ENCODE measurements around the gene FCSK. TPM values are rescaled to one million over a fixed set of nuclear protein-coding genes. Genes with fewer than 3 reads are reported as not detected.

FCSK gene
- total RNA-seq, 1 experiment from 2014 or later, result 13.7 TPM

DNA sequence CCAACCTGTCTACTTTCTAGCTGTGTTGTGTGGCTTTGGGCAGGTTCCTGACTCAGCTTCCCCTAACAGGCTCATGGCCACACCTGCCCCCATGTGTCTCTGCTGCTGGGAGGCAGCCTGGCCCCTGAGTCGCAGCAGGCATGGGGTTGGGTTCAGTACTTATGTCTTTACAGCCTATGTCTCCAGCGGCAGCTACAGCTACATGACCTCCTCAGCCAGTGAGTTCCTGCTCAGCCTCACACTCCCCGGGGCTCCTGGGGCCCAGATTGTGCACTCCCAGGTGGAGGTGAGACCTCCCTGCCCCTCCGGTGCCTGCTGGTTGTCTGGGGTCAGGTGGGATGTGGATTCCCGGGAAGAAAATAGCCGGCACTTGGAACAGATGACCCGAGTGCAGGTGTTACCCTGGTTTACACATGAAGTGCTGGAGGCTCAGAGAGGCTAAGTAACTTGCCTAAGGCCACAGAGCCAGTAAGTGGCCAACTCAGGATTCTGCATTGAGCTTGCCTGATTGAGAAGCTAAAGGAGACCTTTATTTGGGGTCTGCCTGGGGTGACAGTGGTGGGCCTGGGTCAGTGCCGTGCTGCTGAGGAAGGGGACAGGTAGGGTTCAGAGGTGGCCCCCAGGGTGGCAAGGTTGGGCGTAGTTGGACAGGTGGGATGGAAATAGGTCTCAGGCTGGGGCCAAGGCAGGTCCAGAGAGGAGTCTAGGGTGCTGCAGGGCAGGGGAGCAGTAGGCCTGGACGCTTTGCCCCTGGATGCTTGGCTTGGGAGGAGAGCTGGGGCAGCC is 15.9 kb downstream of the FCSK start:
- DNase-seq (ENCODE audit: unreplicated experiment), result no peak
- ChIA-PET CTCF (interaction anchor here (0.9 to 1.2 kb wide), 3 partner anchors 8 to 127 kb away, joined by 3 to 4 read pairs (median 4); no protein-coding TSS in a partner anchor), POLR2A (no interaction called here)
- Mint-ChIP-seq H3K27ac (ENCODE audit: low read depth, unreplicated experiment) (no peak overlapping the region), H3K36me3 (ENCODE audit: insufficient read depth, unreplicated experiment) (peaks cover 20% of the 10 kb centered on the region), H3K4me1 (ENCODE audit: insufficient read depth, unreplicated experiment) (peaks cover 5% of the 10 kb centered on the region), H3K9me3 (ENCODE audit: unreplicated experiment) (no peaks in the 10 kb centered on the region), H3K27me3 (ENCODE audit: insufficient read depth, unreplicated experiment) (no peaks in the 10 kb centered on the region), H3K4me3 (ENCODE audit: unreplicated experiment) (no peak overlapping the region)
- intact Hi-C loops (cut with micrococcal nuclease), result loop anchor here (2.0 kb wide), 1 partner anchor 90 kb away; no protein-coding TSS in a partner anchor
- TF ChIP-seq, protein P1, sequence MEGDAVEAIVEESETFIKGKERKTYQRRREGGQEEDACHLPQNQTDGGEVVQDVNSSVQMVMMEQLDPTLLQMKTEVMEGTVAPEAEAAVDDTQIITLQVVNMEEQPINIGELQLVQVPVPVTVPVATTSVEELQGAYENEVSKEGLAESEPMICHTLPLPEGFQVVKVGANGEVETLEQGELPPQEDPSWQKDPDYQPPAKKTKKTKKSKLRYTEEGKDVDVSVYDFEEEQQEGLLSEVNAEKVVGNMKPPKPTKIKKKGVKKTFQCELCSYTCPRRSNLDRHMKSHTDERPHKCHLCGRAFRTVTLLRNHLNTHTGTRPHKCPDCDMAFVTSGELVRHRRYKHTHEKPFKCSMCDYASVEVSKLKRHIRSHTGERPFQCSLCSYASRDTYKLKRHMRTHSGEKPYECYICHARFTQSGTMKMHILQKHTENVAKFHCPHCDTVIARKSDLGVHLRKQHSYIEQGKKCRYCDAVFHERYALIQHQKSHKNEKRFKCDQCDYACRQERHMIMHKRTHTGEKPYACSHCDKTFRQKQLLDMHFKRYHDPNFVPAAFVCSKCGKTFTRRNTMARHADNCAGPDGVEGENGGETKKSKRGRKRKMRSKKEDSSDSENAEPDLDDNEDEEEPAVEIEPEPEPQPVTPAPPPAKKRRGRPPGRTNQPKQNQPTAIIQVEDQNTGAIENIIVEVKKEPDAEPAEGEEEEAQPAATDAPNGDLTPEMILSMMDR (IDR thresholded peaks at IDR 0.05; ENCODE audit: unreplicated experiment), result no peak
- BruUV-seq (replicated peaks), result no TSS peak

DNA sequence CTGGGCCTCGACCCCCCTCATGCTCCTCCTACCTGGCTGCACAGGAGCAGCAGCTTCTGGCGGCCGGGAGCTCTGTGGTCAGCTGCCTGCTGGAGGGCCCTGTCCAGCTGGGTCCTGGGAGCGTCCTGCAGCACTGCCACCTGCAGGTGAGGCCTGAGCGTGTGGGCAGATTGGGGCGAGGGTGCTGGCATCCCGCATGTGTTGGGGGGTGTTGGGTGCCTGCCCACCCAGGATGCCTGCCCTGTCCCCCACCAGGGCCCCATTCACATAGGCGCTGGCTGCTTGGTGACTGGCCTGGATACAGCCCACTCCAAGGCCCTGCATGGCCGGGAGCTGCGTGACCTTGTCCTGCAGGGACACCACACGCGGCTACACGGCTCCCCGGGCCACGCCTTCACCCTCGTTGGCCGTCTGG is 16.5 kb downstream of the FCSK start:
- CTCF ChIA-PET, result interaction anchor here (0.9 to 1.0 kb wide), 2 partner anchors 9 to 127 kb away, joined by 3 to 4 read pairs; no protein-coding TSS in a partner anchor
- Mint-ChIP-seq H3K9me3 (ENCODE audit: unreplicated experiment) (no peaks in the 10 kb centered on the region), H3K27ac (ENCODE audit: low read depth, unreplicated experiment) (no peak overlapping the region), H3K4me1 (ENCODE audit: insufficient read depth, unreplicated experiment) (peaks cover 5% of the 10 kb centered on the region), H3K36me3 (ENCODE audit: insufficient read depth, unreplicated experiment) (peaks cover 18% of the 10 kb centered on the region), H3K27me3 (ENCODE audit: insufficient read depth, unreplicated experiment) (no peaks in the 10 kb centered on the region), H3K4me3 (ENCODE audit: unreplicated experiment) (no peak overlapping the region)
- intact Hi-C loops (cut with micrococcal nuclease), result loop anchor here (2.0 kb wide), 1 partner anchor 90 kb away; no protein-coding TSS in a partner anchor
- BruUV-seq (replicated peaks), result no TSS peak
- peak; percentile 28 for DNase-seq (ENCODE audit: unreplicated experiment)
- POLR2A ChIA-PET, result no interaction called here
- TF ChIP-seq, protein P1 (IDR thresholded peaks at IDR 0.05; ENCODE audit: unreplicated experiment), result no peak

DNA sequence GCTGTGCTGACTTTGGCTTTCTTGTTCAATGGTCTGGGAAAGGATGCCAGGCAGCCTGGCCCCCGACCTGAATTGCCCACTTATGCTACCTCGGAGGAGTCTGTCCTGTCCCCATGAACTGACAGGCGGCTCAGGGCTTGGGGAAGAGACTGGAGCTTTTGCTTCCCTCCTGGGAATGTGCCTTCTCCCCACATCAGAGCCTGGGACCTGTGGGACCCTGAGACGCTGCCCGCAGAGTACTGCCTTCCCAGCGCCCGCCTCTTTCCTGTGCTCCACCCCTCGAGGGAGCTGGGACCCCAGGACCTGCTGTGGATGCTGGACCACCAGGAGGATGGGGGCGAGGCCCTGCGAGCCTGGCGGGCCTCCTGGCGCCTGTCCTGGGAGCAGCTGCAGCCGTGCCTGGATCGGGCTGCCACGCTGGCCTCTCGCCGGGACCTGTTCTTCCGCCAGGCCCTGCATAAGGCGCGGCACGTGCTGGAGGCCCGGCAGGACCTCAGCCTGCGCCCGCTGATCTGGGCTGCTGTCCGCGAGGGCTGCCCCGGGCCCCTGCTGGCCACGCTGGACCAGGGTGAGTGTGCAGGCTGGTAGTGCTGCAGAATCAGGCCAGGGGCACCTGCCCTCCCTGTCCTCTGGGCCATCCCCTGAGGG is 18.5 kb downstream of the FCSK start:
- CTCF ChIA-PET, result interaction anchor here (0.6 to 0.9 kb wide), 3 partner anchors 12 to 103 kb away, joined by 3 read pairs; no protein-coding TSS in a partner anchor
- DNase-seq (ENCODE audit: unreplicated experiment), result no peak
- no peak overlapping the region for H3K27ac Mint-ChIP-seq (ENCODE audit: low read depth, unreplicated experiment)
- no TSS peak for BruUV-seq (replicated peaks)
- TF ChIP-seq, protein P1 (IDR thresholded peaks at IDR 0.05; ENCODE audit: unreplicated experiment), result no peak
- H3K4me1 Mint-ChIP-seq (ENCODE audit: insufficient read depth, unreplicated experiment), result peaks cover 13% of the 10 kb centered on the region
- intact Hi-C loops (cut with micrococcal nuclease), result no loop called here
- H3K27me3 Mint-ChIP-seq (ENCODE audit: insufficient read depth, unreplicated experiment), result no peaks in the 10 kb centered on the region
- H3K9me3 Mint-ChIP-seq (ENCODE audit: unreplicated experiment), result no peaks in the 10 kb centered on the region
- POLR2A ChIA-PET, result no interaction called here
- no peak overlapping the region for H3K4me3 Mint-ChIP-seq (ENCODE audit: unreplicated experiment)
- H3K36me3 Mint-ChIP-seq (ENCODE audit: insufficient read depth, unreplicated experiment), result peaks cover 17% of the 10 kb centered on the region

Data from MCF 10A (cell line).